ENCODE data around the gene THAP3. TPM values are rescaled to one million over a fixed set of nuclear protein-coding genes. Genes with fewer than 3 reads are reported as not detected.

The THAP3 gene
- polyA plus RNA-seq, 1 experiment, result 7.8 TPM

DNA sequence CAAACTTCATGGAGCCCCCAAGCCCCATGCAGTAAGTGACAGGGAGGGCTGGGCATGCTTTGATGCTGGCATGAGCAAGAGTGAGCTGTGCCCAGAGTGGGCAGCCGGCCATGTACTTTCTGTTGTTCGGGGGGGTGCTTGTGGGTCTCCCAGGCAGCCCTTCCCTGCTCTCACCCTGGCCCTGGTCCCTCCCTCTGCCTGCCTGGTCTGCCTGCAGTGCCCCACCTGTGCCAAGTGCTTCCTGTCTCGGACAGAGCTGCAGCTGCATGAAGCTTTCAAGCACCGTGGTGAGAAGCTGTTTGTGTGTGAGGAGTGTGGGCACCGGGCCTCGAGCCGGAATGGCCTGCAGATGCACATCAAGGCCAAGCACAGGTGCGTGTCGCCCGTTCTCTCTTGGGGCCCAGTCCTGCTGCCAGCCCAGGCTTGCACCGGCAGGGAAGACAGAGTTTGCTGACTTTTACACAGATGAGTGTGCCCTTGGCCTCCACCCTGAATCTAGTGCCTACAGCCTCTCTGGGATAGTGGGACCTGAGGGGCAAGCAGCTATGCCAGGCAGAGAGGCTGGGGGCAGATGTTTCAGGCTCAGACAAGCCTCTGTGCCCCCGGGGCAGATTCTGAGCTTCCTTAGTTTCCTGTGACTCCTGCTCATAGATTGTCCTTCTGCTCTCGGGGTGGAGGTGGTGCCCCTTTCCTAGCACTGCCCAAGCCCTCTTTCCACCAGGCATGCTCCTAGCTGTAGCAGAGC lies 37.2 kb upstream of the THAP3 start:
- DNase-seq (ENCODE audit: low read depth, low spot score), result no peak
- no peaks in the 10 kb centered on the region for H3K27me3 ChIP-seq (ENCODE audit: control insufficient read depth, insufficient read depth, low read length)
- no peak overlapping the region for H3K27ac ChIP-seq (ENCODE audit: low read depth, low read length)
- ChIA-PET POLR2A (interaction anchor here (1.6 kb wide), 1 partner anchor 15 kb away, joined by 6 read pairs; the partner anchor contains the start of gene KLHL21), CTCF (no interaction called here)
- TF ChIP-seq, protein P1, sequence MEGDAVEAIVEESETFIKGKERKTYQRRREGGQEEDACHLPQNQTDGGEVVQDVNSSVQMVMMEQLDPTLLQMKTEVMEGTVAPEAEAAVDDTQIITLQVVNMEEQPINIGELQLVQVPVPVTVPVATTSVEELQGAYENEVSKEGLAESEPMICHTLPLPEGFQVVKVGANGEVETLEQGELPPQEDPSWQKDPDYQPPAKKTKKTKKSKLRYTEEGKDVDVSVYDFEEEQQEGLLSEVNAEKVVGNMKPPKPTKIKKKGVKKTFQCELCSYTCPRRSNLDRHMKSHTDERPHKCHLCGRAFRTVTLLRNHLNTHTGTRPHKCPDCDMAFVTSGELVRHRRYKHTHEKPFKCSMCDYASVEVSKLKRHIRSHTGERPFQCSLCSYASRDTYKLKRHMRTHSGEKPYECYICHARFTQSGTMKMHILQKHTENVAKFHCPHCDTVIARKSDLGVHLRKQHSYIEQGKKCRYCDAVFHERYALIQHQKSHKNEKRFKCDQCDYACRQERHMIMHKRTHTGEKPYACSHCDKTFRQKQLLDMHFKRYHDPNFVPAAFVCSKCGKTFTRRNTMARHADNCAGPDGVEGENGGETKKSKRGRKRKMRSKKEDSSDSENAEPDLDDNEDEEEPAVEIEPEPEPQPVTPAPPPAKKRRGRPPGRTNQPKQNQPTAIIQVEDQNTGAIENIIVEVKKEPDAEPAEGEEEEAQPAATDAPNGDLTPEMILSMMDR (IDR thresholded peaks at IDR 0.05; ENCODE audit: low read depth, low read length), result no peak
- H3K4me3 ChIP-seq (ENCODE audit: low read depth, low read length), result no peak overlapping the region
- H3K9me3 ChIP-seq (ENCODE audit: control insufficient read depth, insufficient read depth, low read length), result no peaks in the 10 kb centered on the region

DNA sequence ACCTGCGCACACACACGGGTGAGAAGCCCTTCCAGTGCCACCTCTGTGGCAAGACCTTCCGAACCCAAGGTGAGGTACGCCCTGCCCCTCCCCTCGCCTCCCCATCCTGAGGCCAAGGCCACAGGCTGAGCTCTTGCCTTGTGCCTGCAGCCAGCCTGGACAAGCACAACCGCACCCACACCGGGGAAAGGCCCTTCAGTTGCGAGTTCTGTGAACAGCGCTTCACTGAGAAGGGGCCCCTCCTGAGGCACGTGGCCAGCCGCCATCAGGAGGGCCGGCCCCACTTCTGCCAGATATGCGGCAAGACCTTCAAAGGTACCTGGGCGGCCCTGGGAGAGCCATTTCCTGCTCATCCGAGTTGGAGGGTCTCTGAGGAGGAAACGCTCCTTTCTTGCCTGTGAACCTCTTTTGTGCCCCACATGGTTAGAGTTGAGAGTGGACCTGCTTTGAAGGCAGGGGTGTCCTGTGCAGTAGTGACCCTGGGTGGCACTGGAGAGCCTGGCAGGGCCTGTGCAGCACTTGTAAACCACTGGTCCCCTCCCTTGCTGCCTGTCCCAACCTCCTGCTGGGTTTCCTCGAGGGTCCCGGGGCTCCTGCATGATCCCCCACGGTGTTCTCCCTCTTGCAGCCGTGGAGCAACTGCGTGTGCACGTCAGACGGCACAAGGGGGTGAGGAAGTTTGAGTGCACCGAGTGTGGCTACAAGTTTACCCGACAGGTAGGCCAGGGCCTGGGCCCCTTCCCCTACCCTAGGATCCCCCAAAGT lies 36.4 kb upstream of the THAP3 start:
- ChIA-PET POLR2A (interaction anchor here (1.1 to 1.6 kb wide), 3 partner anchors 10 to 14 kb away, joined by 3 to 6 read pairs (median 5); partner anchors contain the start of gene KLHL21), CTCF (no interaction called here)
- Histone ChIP-seq H3K27ac (ENCODE audit: low read depth, low read length) (no peak overlapping the region), H3K4me3 (ENCODE audit: low read depth, low read length) (no peak overlapping the region), H3K9me3 (ENCODE audit: control insufficient read depth, insufficient read depth, low read length) (no peaks in the 10 kb centered on the region), H3K27me3 (ENCODE audit: control insufficient read depth, insufficient read depth, low read length) (no peaks in the 10 kb centered on the region)
- DNase-seq (ENCODE audit: low read depth, low spot score), result no peak
- TF ChIP-seq, protein P1 (IDR thresholded peaks at IDR 0.05; ENCODE audit: low read depth, low read length), result no peak

DNA sequence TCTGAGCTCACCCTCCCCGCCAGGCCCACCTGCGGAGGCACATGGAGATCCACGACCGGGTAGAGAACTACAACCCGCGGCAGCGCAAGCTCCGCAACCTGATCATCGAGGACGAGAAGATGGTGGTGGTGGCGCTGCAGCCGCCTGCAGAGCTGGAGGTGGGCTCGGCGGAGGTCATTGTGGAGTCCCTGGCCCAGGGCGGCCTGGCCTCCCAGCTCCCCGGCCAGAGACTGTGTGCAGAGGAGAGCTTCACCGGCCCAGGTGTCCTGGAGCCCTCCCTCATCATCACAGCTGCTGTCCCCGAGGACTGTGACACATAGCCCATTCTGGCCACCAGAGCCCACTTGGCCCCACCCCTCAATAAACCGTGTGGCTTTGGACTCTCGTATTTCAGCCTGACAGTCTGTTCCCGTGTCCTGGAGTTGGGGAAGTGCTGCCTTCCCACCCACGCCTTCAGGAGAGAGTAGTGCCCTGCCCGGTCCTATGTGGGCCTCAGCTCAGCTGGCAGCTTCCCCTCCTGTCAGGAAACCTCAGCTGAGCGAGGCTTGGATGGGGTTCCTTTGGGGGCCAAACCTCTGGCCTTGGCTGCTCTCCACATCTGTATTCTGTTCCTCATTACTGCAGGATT lies 35.7 kb upstream of the THAP3 start:
- Histone ChIP-seq H3K4me3 (ENCODE audit: low read depth, low read length) (no peak overlapping the region), H3K9me3 (ENCODE audit: control insufficient read depth, insufficient read depth, low read length) (no peaks in the 10 kb centered on the region), H3K27me3 (ENCODE audit: control insufficient read depth, insufficient read depth, low read length) (no peaks in the 10 kb centered on the region), H3K27ac (ENCODE audit: low read depth, low read length) (no peak overlapping the region)
- POLR2A ChIA-PET, result interaction anchor here (1.1 kb wide), 3 partner anchors 9 to 11 kb away, joined by 3 to 5 read pairs (median 3); partner anchors contain the start of gene ZBTB48
- CTCF ChIA-PET, result no interaction called here
- TF ChIP-seq, protein P1 (IDR thresholded peaks at IDR 0.05; ENCODE audit: low read depth, low read length), result no peak
- DNase-seq (ENCODE audit: low read depth, low spot score), result no peak

DNA sequence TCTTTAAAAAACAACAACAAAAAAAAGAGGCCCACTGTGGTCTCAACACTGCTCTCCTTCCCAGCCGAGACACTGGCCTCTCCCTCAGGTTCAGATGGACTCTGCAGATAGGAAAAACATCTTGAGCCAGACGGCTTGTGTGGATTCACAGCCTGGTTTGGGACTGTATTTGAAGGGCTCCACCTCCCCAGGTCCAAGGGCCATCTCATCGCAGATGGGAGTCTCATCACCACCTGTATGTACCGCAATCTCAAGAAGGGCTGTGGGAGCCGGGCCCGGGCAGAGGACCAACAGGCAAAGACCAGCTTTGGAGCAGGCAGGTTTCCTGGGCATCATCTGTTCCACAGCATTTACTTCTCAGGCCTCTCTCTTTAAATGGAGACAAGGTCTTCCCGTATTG lies 34.6 kb upstream of the THAP3 start:
- TF ChIP-seq, protein P1 (IDR thresholded peaks at IDR 0.05; ENCODE audit: low read depth, low read length), result no peak
- no peaks in the 10 kb centered on the region for H3K9me3 ChIP-seq (ENCODE audit: control insufficient read depth, insufficient read depth, low read length)
- H3K4me3 ChIP-seq (ENCODE audit: low read depth, low read length), result no peak overlapping the region
- POLR2A ChIA-PET, result interaction anchor here (1.1 kb wide), 1 partner anchor 10 kb away, joined by 3 read pairs; the partner anchor contains the start of gene ZBTB48
- CTCF ChIA-PET, result no interaction called here
- no peak overlapping the region for H3K27ac ChIP-seq (ENCODE audit: low read depth, low read length)
- DNase-seq (ENCODE audit: low read depth, low spot score), result no peak
- no peaks in the 10 kb centered on the region for H3K27me3 ChIP-seq (ENCODE audit: control insufficient read depth, insufficient read depth, low read length)

All from AG04450 (cell line).